NCI-H1048 (cell line): ENCODE measurements around the gene ZNF878.
"Not testable (repeated sequence)": the region's sequence is repeated elsewhere in the genome, so short reads cannot be mapped to it uniquely, and the experiment has no call there.

Experiments
- DNase-seq: peaks from one replicate; lab custom pipeline; 2025; lab: John Stamatoyannopoulos, UW

Gene ZNF878

DNA sequence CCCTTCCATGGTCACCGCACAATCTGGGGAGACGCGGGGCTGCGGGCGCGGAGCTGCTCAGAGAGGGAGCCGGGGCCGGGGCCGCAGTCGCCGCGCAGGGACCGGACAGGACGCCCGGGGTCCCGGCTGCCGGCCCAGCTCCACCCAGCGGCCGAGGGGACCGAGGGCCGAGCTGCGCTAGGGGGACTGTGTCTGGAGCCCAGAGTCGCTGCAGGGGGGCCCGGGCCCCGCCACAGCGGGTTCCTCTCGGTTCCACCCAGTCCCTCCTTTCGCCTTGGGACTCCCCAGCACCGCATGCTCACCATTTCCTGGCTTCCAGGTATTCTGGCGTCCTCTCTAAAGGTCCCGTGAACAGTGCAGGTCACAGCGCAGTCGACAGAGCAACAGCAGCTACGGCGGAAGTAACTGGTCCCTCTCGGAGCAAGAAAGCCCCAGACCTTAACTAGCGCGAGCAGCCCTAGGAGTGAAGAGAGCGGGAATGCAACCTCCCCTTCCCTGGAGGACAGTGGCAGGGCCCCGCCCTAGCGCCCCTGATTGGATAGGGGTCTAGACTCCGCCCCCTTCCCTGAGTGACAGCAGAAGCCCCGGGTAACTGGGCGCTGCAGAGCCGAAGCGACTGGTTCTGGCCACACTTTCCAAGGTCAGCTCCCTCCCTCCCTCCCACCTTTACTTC is at the start of gene ZNF878:
Gene ZNF878 (minus strand): TSS at position 465 of the 673 bp plus-strand sequence. CDS start 160 bp downstream, at position 305.
- DNase-seq: peak; percentile 90

DNA sequence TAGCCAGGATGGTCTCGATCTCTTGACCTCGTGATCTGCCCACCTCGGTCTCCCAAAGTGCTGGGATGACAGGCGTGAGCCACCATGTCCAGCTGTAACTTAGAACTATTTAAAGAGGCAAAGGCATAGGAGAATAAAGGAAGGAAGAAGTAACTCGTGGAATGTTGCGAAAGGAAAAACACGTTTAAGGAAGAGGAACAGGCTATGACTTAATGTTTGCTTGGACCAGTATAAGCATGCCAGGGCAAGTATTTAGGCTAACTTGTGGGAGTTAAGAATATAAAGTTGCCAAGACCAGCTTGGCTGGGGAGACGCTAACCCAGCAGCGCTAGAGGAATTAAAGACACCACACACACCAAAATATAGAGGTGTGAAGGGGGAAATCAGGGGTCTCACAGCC is 45.3 kb upstream of the ZNF878 start:
- DNase-seq: no peak

DNA sequence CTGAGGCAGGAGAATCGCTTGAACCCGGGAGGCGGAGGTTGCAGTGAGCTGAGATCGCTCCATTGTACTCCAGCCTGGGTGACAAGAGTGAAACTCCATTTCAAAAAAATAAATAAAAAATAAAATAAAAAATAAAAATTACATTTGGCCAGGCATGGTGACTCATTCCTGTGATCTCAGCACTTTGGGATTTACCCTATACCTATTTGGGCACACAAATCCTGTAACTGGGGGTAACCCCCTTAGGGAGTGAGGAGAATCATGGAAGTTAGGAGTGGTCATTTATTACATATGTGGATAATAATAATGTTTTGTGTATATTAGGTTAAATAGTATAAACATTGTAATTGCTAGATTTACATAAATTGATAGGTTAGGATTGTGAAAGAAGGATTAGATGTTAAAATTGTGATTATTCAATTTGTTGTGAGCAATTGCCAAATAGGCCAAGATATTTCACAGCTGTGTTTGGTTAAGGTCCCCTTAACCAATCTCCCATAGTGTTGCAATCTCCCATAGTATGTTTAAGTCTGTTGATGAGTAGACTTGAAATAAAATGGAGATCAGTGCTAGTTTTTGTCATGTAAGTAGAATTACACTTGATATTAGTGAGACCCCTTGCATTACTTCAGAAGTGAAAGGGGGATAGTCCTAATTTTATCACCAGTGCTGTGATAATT is 42.5 kb upstream of the ZNF878 start:
- no peak for DNase-seq

DNA sequence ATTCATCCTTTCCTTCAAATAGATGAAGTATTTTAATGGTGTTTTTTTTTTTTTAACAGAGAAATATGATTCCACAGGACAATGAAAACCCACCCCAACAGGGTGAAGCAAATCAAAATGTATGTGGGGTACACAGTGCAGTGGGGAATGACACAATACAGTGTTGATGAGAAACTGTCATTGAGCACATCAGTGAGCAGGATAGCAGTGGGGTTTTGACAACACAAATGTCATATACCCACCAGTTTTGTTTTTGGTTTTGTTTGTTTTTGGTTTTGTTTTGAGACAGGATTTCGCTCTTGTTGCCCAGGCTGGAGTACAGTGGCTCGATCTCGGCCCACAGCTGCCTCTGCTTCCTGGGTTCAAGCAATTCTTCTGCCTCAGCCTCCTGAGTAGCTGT is 41.0 kb upstream of the ZNF878 start:
- DNase-seq: no peak

DNA sequence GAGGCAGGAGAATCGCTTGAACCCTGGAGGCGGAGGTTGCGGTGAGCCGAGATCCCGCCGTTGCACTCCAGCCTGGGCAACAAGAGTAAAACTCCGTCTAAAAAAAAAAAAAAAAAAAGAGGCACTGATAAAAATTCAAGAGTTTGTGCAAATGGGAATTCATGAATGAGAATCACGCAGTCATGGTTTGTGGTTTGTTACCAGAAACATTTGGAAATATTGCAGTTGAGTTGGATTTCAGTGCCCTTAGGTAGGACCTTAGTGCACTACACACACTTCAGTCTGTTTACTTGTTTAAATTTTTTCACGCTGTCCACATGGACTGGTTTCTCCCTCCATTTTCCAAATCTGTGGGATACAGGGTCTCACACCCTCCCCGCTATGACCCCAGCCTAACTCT is 40.2 kb upstream of the ZNF878 start:
- no peak for DNase-seq

DNA sequence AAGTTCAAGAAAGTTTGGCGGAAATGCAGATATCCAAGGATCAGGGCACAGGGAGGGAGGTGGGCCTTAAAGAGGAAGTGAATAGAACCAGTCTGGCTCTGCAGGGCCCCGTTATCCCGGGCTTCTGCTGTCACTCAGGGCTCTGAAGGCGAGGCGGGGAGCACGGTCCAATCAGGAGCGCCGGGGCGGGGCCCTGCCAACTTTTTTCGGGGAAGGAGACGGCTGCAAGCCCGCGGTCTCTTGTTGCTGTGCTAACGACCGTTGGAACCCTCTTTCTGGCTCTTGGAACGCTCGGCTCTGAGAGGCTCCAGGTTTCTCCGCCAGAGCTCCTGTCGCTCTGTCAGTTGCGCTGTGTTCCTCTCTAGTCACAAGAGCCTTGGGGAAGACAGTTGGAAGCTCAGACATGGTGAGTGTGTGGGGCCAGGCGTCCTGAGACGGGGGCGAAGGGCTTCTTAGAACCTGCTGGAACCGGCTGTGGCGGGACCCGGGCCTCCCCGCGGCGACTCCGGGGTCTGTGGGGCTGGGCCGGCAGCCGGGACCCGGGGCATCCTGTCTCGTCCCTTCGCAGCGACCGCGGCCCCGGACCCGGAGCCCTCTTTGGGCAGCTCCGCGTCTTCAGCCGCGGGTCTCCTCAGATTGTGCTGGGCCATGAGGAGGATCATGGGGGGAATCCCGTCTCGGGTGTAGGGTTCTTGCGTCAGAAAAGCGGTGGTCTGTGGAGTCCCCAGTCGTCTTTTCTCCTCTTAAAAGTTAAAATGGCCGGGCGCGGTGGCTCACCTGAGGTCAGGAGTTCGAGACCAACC is 39.5 kb upstream of the ZNF878 start:
- DNase-seq: no peak

DNA sequence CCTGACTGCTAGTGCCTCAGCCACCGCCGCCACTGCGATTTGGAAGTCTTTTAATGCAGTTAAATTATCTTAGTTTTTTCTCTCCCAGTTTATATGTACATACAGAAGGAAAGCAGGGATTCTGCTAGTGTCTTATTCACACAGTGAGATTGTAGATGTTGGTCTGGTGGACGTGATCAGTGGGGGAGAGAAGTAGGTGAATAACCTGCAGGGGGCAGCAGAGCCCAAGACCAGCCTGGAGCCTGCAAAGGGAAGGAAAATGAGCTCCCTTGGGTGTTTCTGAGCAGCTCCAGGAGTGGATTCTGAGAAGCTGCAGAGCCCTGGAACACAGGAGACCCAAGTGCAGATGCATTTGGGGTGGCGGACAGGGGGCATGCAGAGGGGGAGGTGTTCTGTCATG is 38.0 kb upstream of the ZNF878 start:
- DNase-seq: no peak

DNA sequence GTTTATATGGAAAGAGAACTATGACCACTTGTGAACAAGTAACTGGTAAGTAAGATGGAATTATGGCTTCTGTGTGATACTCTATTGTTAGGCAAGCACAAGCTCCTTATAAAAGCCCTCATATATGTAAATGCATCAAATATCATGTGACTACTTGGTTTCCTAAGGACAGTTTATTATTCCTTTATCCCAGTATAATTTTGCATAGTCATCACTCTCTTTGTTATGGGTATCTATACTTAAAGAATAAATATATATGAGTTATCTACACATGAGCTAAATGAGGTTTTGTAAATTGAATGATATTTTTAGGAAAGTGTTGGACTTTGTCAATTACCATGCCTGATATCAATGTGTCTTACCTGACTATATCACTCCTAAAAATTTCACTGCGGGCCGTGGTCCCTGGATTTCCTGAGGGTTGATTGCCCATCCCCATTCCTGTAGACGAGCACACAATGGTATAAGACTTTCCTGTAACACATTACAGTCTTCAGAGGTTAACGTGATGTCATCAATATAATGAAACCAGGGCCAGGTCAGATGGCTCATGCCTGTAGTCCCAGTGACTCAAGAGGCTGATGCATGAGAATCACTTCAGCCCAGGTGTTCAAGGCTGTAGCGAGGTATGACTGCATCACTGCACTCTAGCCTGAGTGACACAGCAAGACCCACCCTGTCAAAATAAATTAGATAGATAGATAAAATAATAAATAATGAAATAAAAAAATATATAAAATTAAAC is 32.5 kb upstream of the ZNF878 start:
- DNase-seq: no peak

DNA sequence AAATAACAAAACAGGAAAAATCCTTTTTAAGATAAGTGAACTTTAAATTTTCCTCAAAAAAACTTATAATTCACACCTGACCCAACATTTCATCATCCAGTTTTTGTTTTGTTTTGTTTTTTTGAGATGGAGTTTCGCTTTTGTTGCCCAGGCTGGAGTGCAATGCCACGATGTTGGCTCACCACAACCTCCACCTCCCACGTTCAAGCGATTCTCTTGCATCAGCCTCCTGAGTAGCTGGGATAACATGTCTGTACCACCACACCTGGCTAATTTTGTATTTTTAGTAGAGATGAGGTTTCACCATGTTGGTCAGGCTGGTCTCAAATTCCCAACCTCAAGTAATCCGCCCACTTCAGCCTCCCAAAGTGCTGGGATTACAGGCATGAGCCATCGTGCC is 30.6 kb upstream of the ZNF878 start:
- DNase-seq: not testable (repeated sequence)

DNA sequence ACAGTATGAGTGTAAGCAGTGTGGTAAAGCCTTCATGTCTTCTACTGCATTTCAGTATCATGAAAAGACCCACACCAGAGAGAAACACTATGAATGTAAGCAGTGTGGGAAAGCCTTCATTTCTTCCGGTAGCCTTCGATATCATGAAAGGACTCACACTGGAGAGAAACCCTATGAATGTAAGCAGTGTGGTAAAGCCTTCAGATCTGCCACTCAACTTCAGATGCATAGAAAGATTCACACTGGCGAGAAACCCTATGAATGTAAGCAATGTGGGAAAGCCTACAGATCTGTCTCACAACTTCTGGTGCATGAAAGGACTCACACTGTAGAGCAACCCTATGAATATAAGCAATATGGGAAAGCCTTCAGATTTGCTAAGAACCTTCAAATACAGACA is 24.6 kb upstream of the ZNF878 start:
- DNase-seq: no peak

DNA sequence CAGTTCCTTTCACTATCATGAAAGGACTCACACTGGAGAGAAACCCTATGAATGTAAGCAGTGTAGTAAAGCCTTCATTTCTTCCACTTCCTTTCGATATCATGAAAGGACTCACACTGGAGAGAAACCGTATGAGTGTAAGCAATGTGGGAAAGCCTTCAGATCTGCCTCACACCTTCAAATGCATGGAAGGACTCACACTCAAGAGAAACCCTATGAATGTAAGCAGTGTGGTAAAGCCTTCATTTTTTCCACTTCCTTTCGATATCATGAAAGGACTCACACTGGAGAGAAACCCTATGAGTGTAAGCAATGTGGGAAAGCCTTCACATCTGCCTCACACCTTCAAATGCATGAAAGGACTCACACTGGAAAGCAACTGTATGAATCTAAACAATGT is 23.6 kb upstream of the ZNF878 start:
- DNase-seq: not testable (repeated sequence)

DNA sequence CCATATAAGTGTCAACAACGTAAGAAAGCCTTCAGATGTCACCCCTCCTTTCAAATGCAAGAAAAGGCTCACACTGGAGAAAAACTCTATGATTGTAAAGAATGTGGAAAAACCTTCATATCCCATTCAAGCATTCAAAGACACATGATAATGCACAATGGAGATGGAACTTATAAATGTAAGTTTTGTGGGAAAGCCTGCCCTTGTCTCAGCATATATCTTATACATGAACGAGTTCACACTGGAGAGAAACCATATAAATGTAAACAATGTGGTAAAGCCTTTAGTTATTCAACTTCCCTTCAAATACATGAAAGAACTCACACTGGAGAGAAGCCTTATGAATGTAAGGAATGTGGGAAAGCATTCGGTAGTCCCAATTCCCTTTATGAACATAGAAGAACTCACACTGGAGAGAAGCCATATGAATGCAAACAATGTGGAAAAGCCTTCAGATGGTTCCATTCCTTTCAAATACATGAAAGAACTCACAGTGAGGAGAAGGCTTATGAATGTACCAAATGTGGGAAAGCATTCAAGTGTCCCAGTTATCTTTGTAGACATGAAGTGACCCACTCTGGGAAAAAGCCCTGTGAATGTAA is 22.9 kb upstream of the ZNF878 start:
- no peak for DNase-seq

DNA sequence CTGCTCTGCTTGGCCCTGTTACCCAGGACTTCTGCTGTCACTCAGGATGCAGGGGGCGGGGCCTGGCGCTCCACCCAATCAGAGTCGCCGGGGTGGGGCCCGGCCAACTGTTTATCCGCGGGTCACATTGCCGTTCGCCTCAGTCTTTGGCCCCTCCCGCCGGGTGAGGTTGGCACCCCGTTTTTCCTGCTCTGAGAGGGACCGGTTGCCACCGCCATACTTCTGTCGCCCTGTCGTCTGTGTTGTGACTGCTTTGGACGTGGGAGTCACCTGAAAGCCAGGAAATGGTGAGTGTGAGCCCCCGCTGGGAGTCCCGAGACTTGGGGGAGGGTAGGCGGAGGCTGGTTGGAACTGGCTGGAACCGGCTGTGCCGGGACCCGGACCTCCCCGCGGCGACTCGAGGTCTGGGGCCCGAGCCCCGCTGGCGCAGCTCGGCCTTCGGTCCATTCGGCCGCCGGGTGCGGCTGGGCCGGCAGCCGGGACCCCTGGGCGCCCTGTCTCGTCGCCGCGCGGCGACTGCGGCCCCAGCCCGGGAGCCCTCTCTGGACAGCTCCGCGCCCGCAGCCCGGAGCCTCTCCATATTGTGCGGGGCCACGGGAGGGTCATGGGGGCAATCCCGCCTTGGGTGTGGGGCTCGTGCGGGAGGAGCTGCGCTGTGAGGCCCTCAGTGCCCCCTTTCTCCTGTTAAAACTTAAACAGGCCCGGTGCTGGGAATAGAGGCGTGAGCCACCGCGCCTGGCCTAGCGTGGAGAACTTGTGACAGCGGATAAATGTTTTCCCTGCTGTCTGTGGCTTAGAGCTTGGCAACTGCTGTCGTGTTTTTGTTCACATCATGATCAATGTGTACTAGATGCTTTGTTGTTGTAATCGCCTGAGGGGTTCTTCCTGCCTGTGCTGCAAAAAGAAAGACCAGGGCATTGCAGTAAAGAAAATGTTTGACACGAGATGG is 12.1 kb upstream of the ZNF878 start, which contains the start of gene ZNF844:
Gene ZNF844 (plus strand): TSS at position 142 of the 949 bp plus-strand sequence. CDS start 143 bp downstream, at position 285.
- DNase-seq: peak; percentile 81

DNA sequence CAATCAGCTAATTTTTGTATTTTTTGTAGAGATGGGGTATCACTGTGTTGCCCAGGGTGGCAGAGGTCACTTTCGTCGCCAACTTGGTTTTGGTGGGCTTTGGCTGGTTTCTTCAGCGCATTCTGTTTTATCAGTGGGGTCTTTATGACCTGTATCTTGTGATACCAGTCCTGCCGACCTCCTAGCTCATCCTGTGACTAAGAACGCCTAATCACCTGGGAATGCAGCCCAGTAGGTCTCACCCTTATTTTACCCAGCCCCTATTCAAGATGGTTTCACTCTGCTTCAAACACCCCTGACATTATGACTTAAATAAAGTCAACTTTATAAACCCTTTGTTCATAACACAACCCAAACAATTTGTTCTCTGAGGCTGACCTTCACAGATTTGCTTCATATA is 3.0 kb upstream of the ZNF878 start:
- DNase-seq: no peak

DNA sequence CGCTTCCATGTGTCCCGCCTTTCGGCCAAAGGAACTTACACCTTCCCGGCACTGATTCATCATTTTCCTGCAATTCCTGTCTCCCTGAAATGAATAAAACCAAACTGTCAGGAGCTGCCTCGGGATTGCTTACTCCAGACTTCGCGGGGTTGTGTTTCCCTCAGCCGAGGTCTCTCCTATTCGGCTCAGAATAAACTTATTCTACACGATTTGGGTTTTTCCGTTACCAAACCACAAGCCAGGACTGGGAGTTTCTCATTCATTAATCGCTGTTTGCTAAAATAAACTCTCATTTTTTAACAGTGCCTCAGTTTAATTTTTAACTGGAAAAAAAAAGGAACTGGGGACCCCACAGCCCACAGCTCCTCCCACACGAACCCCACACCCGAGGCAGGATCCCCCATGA is 667 bp downstream of the ZNF878 start:
- no peak for DNase-seq

DNA sequence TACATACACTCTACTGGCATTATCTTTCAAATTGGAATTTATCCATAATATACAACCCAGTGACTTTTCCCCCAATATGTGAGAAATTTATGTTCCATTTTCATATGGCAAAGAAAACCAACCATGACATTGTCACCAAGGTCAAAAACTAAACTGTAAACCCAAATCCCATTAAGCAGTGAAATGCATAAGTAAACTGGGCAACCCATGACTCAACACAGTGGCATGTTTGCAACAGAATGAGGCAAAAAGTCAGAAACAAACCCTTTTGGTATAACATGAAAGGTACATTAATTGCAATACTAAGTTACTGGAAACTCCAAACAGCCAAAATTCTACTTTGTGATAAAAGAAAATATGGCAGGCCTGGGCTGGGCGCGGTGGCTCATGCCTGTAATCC is 4.9 kb downstream of the ZNF878 start:
- DNase-seq: no peak

DNA sequence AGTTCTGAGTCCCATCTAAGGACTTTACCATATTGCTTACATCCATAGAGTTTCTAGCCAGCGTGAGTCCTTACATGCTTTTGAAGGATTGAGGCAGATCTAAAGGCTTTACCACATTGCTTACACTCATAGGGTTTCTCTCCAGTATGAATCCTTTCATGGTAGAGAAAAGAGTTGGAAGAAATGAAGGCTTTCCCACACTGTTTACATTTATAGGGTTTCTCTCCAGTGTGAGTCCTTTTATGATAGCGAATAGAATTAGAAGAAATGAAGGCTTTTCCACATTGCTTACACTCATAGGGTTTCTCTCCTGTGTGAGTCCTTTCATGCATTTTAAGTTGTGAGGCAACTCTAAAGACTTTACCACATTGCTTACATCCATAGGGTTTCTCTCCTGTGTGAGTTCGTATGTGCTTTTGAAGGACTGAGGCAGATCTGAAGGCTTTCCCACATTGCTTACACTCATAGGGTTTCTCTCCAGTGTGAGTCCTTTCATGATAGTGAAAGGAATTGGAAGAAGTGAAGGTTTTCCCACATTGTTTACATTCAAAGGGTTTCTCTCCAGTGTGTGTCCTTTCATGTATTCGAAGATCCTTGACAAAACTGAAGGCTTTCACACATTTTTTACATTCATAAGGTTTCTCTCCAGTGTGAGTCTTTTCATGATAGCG is 8.9 kb downstream of the ZNF878 start:
- DNase-seq: no peak

DNA sequence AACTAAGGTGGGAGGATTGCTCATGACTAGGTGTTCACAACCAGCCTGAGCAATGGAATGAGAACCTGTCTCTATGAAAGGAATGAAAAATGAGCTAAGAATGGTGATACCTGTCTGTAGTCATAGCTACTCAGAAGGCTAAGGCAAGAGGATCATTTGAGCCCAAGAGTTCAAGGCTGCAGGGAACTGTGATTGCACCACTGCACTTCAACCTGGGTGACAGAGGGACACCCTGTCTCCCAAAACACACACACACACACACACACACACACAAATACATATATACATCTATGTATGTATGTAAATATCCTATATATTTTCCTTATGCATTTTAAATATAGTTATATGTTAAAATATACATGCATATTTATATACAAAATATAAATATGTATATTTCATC is 9.9 kb downstream of the ZNF878 start:
- no peak for DNase-seq

DNA sequence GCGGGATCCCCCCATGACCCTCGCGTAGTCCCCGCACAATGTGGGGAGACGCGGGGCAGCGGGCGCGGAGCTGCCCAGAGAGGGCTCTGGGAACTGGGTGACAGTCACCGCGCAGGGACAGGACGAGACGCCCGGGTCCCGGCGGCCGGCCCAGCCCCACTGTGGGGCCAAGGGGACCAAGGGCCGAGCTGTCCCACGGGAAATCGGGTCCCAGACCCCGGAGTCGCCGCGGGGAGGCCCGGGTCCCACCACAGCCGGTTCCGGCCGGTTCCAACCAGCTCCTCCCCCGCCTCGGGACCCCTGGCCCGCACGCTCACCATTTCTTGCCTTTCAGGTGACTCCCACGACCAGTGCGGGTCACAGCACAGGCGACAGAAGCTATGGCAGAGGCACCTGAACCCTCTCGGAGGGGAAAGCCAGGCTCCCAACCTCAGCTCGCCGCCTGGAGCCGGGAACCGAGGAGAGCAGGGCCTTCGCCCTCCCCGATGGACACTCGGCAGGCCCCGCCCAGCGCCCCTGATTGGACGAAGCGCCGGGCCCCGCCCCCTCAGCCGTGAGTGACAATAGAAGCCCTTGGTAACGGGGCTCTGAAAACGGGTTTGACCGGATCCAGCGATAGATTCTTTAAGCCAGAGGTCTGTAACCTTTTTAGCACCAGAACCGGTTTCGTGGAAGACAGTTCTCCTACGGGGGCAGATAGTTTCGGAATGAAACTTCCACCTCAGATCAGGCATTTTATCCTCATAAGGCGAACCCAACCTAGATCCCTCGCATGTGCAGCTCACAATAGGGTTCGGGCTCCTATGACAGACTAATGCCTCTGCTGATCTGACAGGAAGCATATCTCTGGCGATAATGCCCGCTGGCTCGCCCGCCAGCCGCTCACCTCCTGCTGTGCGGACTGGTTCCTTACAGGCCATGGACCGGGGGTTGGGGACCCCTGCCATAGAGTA is 17.3 kb downstream of the ZNF878 start, which contains the start of gene ZNF433:
Gene ZNF433 (minus strand): TSS at position 460 of the 953 bp plus-strand sequence. CDS start 140 bp downstream, at position 320.
- DNase-seq: peak; percentile 90
